Fibroblast of lung (primary cell): ENCODE data around the gene URI1.

Experiments
- CTCF ChIP-seq, 2 donors: IDR thresholded peaks in 1 of 2; conservative IDR thresholded peaks in 1 of 2; 1 replicate in 1 of 2; 2 replicates in 1 of 2; pipeline ENCODE4 v1.5.1; 2011 to 2012; ENCODE audit warnings: low read length in 2 of 2, control low read depth in 1 of 2, inconsistent platforms in 1 of 2, low read depth in 1 of 2, mild to moderate bottlenecking in 1 of 2
- EZH2 ChIP-seq: IDR thresholded peaks from 2 replicates; pipeline ENCODE4 v1.5.1; 2012; ENCODE audit warnings: low read length, control low read depth, mild to moderate bottlenecking; ENCODE audit errors: missing control alignments

GRCh38 chr19:29953352-29954247 is 11.6 kb downstream of the URI1 start:
- TF ChIP-seq CTCF (conservative IDR thresholded peaks at IDR 0.05 in 1 of 2, IDR thresholded peaks at IDR 0.05 in 1 of 2; ENCODE audit: low read depth in 1 of 2, low read length in 2 of 2) = no peak
- TF ChIP-seq EZH2 = no peak
